Vagina (tissue), 2 donors: Measurements from ENCODE around the gene CCNJ. TPM values are rescaled to one million over a fixed set of nuclear protein-coding genes. Genes with fewer than 3 reads are reported as not detected.
"Not testable (repeated sequence)": the region's sequence is repeated elsewhere in the genome, so short reads cannot be mapped to it uniquely, and the experiment has no call there.

Experiments
- DNase-seq, 2 donors: peaks; one replicate each; pipeline ENCODE4 v3.0.0-alpha.2; 2017; ENCODE audit errors: extremely low spot score in 2 of 2
- H3K27ac ChIP-seq: fragments of 200-600 bp; sonication (generic); one replicate; pipeline ENCODE4 v1.5.1; 2019
- H3K27me3 ChIP-seq: fragments of 200-600 bp; sonication (generic); one replicate; pipeline ENCODE4 v1.5.1; 2019
- H3K36me3 ChIP-seq, 2 donors: fragments of 200-600 bp; sonication (generic); one replicate each; pipeline ENCODE4 v1.5.1; 2017 to 2019
- H3K4me1 ChIP-seq: fragments of 200-600 bp; sonication (generic); one replicate; pipeline ENCODE4 v1.5.1; 2019
- H3K4me3 ChIP-seq, 2 donors: fragments of 200-600 bp; sonication (generic); 1 replicate in 1 of 2; 2 replicates in 1 of 2; pipeline ENCODE4 v1.5.1; 2016 to 2019
- H3K9me3 ChIP-seq: fragments of 200-600 bp; sonication (generic); one replicate; pipeline ENCODE4 v1.5.1; 2019
- CTCF ChIP-seq, 3 experiments: fragments of 450-650 bp in 2 of 3; fragments of 200-600 bp in 1 of 3; sonication (generic) in 1 of 3; IDR thresholded peaks; one replicate each; pipeline ENCODE4 v1.5.1; 2017 to 2019; ENCODE audit warnings: antibody characterized with exemption in 3 of 3, mild to moderate bottlenecking in 2 of 3, moderate library complexity in 2 of 3
- POLR2A ChIP-seq, 2 donors: fragments of 450-650 bp; IDR thresholded peaks; one replicate each; pipeline ENCODE4 v1.6.1; 2017; ENCODE audit warnings: antibody characterized with exemption in 2 of 2, mild to moderate bottlenecking in 2 of 2, moderate library complexity in 2 of 2
- POLR2AphosphoS5 ChIP-seq, 2 donors: sonication (generic); formaldehyde crosslinking; IDR thresholded peaks; one replicate each; pipeline ENCODE4 v1.9.0; 2017; ENCODE audit warnings: antibody characterized with exemption in 2 of 2, mild to moderate bottlenecking in 2 of 2, low read depth in 1 of 2; ENCODE audit not compliant: insufficient read depth in 1 of 2
- intact Hi-C: fragments of 100-400 bp; cut with DNase I; formaldehyde crosslinking; loops from one replicate; pipeline ENCODE4 v1.15.1; 2023
- total RNA-seq: library from RNA; depleted of rRNA; stranded (reverse); fragments of >200 nt; gene quantifications from one replicate; pipeline ENCODE4 v1.2.3, GENCODE V29; 2016

The CCNJ gene
- total RNA-seq, 1 donor from 2014 or later, result 6.9 TPM

- Histone ChIP-seq H3K27me3 (no peaks in the 10 kb centered on the region), H3K27ac (peak overlapping the region; percentile 88), H3K4me1 (peaks cover 20% of the 10 kb centered on the region), H3K4me3 (peak overlapping the region; percentile 78 to 81), H3K9me3 (no peaks in the 10 kb centered on the region), H3K36me3 (no peaks in the 10 kb centered on the region)
- intact Hi-C loops, result no loop called here
- no peak for TF ChIP-seq POLR2A (IDR thresholded peaks at IDR 0.05)
- no peak for TF ChIP-seq POLR2AphosphoS5 (IDR thresholded peaks at IDR 0.05; ENCODE audit: insufficient read depth in 1 of 2, low read depth in 1 of 2)
- no peak for TF ChIP-seq CTCF (IDR thresholded peaks at IDR 0.05)
- no peak for DNase-seq
Measured at GRCh38 chr10:96044736-96045135, 1.4 kb downstream of the CCNJ start.

GRCh38 chr10:96046546-96046945 is 3.2 kb downstream of the CCNJ start:
- no peaks in the 10 kb centered on the region for H3K27me3 ChIP-seq
- no peak for DNase-seq
- H3K4me3 ChIP-seq, result no peak overlapping the region
- H3K9me3 ChIP-seq, result no peaks in the 10 kb centered on the region
- H3K27ac ChIP-seq, result no peak overlapping the region
- TF ChIP-seq POLR2AphosphoS5 (IDR thresholded peaks at IDR 0.05; ENCODE audit: insufficient read depth in 1 of 2, low read depth in 1 of 2), result no peak
- TF ChIP-seq POLR2A (IDR thresholded peaks at IDR 0.05), result no peak
- TF ChIP-seq CTCF (IDR thresholded peaks at IDR 0.05), result no peak
- no peaks in the 10 kb centered on the region for H3K36me3 ChIP-seq
- peaks cover 20% of the 10 kb centered on the region for H3K4me1 ChIP-seq
- intact Hi-C loops, result no loop called here

GRCh38 chr10:96047004-96047649 is 3.7 kb downstream of the CCNJ start:
- H3K27ac ChIP-seq, result no peak overlapping the region
- H3K9me3 ChIP-seq, result no peaks in the 10 kb centered on the region
- DNase-seq, result no peak
- no peak overlapping the region for H3K4me3 ChIP-seq
- H3K4me1 ChIP-seq, result peaks cover 20% of the 10 kb centered on the region
- TF ChIP-seq POLR2A (IDR thresholded peaks at IDR 0.05), result no peak
- no peaks in the 10 kb centered on the region for H3K27me3 ChIP-seq
- intact Hi-C loops, result no loop called here
- no peaks in the 10 kb centered on the region for H3K36me3 ChIP-seq

GRCh38 chr10:96047925-96048324 is 4.5 kb downstream of the CCNJ start:
- H3K9me3 ChIP-seq, DNase-seq, H3K27me3 ChIP-seq, H3K36me3 ChIP-seq, H3K27ac ChIP-seq, H3K4me3 ChIP-seq, intact Hi-C loops: not testable (repeated sequence)
- peaks cover 16% of the 10 kb centered on the region for H3K4me1 ChIP-seq

- no peaks in the 10 kb centered on the region for H3K9me3 ChIP-seq
- H3K4me3 ChIP-seq, result no peak overlapping the region
- TF ChIP-seq POLR2A (IDR thresholded peaks at IDR 0.05) (no peak), CTCF (IDR thresholded peaks at IDR 0.05) (no peak), POLR2AphosphoS5 (IDR thresholded peaks at IDR 0.05; ENCODE audit: insufficient read depth in 1 of 2, low read depth in 1 of 2) (no peak)
- no peaks in the 10 kb centered on the region for H3K36me3 ChIP-seq
- H3K27me3 ChIP-seq, result no peaks in the 10 kb centered on the region
- no peak for DNase-seq
- peaks cover 11% of the 10 kb centered on the region for H3K4me1 ChIP-seq
- H3K27ac ChIP-seq, result no peak overlapping the region
- intact Hi-C loops, result no loop called here
Measured at GRCh38 chr10:96049340-96049739, 6.0 kb downstream of the CCNJ start.

GRCh38 chr10:96053985-96054384 is 10.6 kb downstream of the CCNJ start:
- TF ChIP-seq POLR2A (IDR thresholded peaks at IDR 0.05), result no peak
- no peak for TF ChIP-seq POLR2AphosphoS5 (IDR thresholded peaks at IDR 0.05; ENCODE audit: insufficient read depth in 1 of 2, low read depth in 1 of 2)
- no peak for TF ChIP-seq CTCF (IDR thresholded peaks at IDR 0.05)
- Histone ChIP-seq H3K27ac (no peak overlapping the region), H3K27me3 (no peaks in the 10 kb centered on the region), H3K36me3 (peaks cover 0 to 18% of the 10 kb centered on the region in 2 donors), H3K9me3 (no peaks in the 10 kb centered on the region), H3K4me1 (no peaks in the 10 kb centered on the region), H3K4me3 (no peak overlapping the region)
- DNase-seq, result no peak
- intact Hi-C loops, result no loop called here
